HFFc6 (cell line): ENCODE data around the gene MFAP5. TPM values are rescaled to one million over a fixed set of nuclear protein-coding genes. Genes with fewer than 3 reads are reported as not detected.
A peak's percentile ranks its signal among the peaks of the same experiment; 100 is the strongest.

Source experiments
- DNase-seq: peaks from one replicate; pipeline ENCODE4 v3.0.0-alpha.2; 2018
- H3K27ac Mint-ChIP-seq: 2 replicates; pipeline ENCODE4 v1.8.0; 2020; ENCODE audit warnings: mild to moderate bottlenecking, mixed read lengths
- H3K27me3 Mint-ChIP-seq: 2 replicates; pipeline ENCODE4 v1.8.0; 2021; ENCODE audit warnings: mild to moderate bottlenecking, moderate library complexity, mixed read lengths; ENCODE audit not compliant: insufficient read depth
- H3K36me3 Mint-ChIP-seq: 2 replicates; pipeline ENCODE4 v1.8.0; 2021; ENCODE audit warnings: low read depth, mixed read lengths
- H3K4me1 Mint-ChIP-seq: 2 replicates; pipeline ENCODE4 v1.8.0; 2020; ENCODE audit warnings: low read depth, mixed read lengths
- H3K4me3 Mint-ChIP-seq: 2 replicates; pipeline ENCODE4 v1.8.0; 2020; ENCODE audit warnings: mild to moderate bottlenecking, moderate library complexity, mixed read lengths
- H3K9me3 Mint-ChIP-seq: 2 replicates; pipeline ENCODE4 v1.8.0; 2020; ENCODE audit warnings: mild to moderate bottlenecking, mixed read lengths
- CTCF ChIP-seq: fragments of 200-600 bp; sonication (generic); IDR thresholded peaks from 2 replicates; pipeline ENCODE4 v1.5.0; 2021; ENCODE audit warnings: antibody characterized with exemption, mild to moderate bottlenecking
- total RNA-seq, 6 experiments: library from RNA; stranded (reverse); fragmentation: NEBNext Ultra II Directional; extraction: Animal tissue kit (Norgen Biotek cat#: 25700); gene quantifications; 2 replicates in 1 of 6; 3 replicates in 5 of 6; pipeline ENCODE4 v1.2.3, GENCODE V29; 2021

MFAP5 gene
- total RNA-seq, 6 experiments from 2014 or later = 42.1 to 194 (median 167) TPM

- peaks cover 15% of the 10 kb centered on the region; the same call in 1 of the 2 replicates for H3K4me1 Mint-ChIP-seq
- no peaks in the 10 kb centered on the region for H3K9me3 Mint-ChIP-seq
- no peak for TF ChIP-seq CTCF
- H3K4me3 Mint-ChIP-seq = no peak overlapping the region
- no peak for DNase-seq
- H3K27me3 Mint-ChIP-seq = peaks cover 1% of the 10 kb centered on the region; the same call in 1 of the 2 replicates
- no peaks in the 10 kb centered on the region; the same call in 1 of the 2 replicates for H3K36me3 Mint-ChIP-seq
- H3K27ac Mint-ChIP-seq = no peak overlapping the region
Observed at GRCh38 chr12:8648576-8649205, 13.9 kb downstream of the MFAP5 start.

- Mint-ChIP-seq H3K4me1 (peaks cover 15% of the 10 kb centered on the region; the same call in 1 of the 2 replicates), H3K27ac (no peak overlapping the region), H3K36me3 (no peaks in the 10 kb centered on the region), H3K9me3 (no peaks in the 10 kb centered on the region), H3K4me3 (no peak overlapping the region), H3K27me3 (peaks cover 1% of the 10 kb centered on the region; the same call in 1 of the 2 replicates)
- TF ChIP-seq CTCF = no peak
- DNase-seq = no peak
Observed at GRCh38 chr12:8647968-8648367, 14.7 kb downstream of the MFAP5 start.

GRCh38 chr12:8644345-8645248, 18.0 kb downstream of the MFAP5 start:
- Mint-ChIP-seq H3K27ac (peak overlapping the region; percentile 5; the same call in 1 of the 2 replicates), H3K4me3 (no peak overlapping the region), H3K36me3 (no peaks in the 10 kb centered on the region), H3K27me3 (peaks cover 1% of the 10 kb centered on the region), H3K9me3 (no peaks in the 10 kb centered on the region), H3K4me1 (peaks cover 15% of the 10 kb centered on the region; the same call in 1 of the 2 replicates)
- no peak for DNase-seq
- TF ChIP-seq CTCF = no peak

GRCh38 chr12:8642775-8643174, 19.9 kb downstream of the MFAP5 start:
- Mint-ChIP-seq H3K4me3 (no peak overlapping the region), H3K27ac (no peak overlapping the region), H3K27me3 (peaks cover 1% of the 10 kb centered on the region), H3K9me3 (no peaks in the 10 kb centered on the region), H3K36me3 (no peaks in the 10 kb centered on the region), H3K4me1 (peaks cover 16% of the 10 kb centered on the region; the same call in 1 of the 2 replicates)
- no peak for DNase-seq
- TF ChIP-seq CTCF = no peak

GRCh38 chr12:8639936-8640335, 22.7 kb downstream of the MFAP5 start:
- no peaks in the 10 kb centered on the region for H3K36me3 Mint-ChIP-seq
- peaks cover 31% of the 10 kb centered on the region; the same call in 1 of the 2 replicates for H3K4me1 Mint-ChIP-seq
- no peak overlapping the region for H3K27ac Mint-ChIP-seq
- TF ChIP-seq CTCF = no peak
- no peak for DNase-seq
- H3K9me3 Mint-ChIP-seq = no peaks in the 10 kb centered on the region
- no peak overlapping the region for H3K4me3 Mint-ChIP-seq
- peaks cover 5% of the 10 kb centered on the region for H3K27me3 Mint-ChIP-seq
